Amniotic epithelial cell (primary cell): ENCODE measurements around the gene FBXO9.
"Not testable (repeated sequence)": the region's sequence is repeated elsewhere in the genome, so short reads cannot be mapped to it uniquely, and the experiment has no call there.

Experiments used
- DNase-seq: peaks from one replicate; pipeline ENCODE4 v3.0.0-alpha.2; 2010; ENCODE audit warnings: low read depth

Gene FBXO9

DNA sequence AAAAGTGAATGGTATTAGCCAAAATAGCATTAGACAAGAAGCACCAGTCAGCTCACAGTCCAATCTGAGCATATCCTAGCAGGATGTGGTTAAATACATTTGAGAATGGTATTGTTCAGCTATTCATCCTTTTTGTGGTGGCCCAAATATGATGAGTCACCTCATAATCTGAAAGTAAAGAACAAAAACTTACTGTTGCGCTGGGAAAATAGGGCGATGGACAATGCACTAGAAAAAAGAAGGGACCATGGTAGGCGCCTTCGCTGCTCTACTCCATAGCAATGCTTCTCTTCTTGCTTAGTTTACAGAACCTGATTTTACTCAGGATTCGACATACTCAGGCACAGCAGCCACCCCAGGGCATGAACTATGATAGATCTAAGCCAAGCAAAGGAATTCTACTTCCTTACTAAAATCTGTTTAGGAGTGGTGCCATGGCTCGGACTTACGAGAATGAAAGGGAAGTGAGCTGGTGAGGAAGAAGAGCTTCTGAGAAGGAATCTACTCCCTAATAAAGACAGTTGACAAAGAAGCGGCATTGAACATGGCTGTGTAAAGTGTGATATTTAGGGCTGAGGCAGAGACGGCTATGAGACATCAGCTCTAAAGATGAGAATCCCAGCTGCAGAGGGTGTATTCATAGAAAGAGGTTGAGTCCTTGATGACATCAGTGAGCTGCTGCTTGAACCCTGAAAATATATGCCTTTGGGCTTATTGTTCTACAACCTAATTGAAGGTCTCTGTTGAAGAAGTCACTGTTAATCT, 16.6 kb upstream of the FBXO9 start:
- DNase-seq, result peak; percentile 88

DNA sequence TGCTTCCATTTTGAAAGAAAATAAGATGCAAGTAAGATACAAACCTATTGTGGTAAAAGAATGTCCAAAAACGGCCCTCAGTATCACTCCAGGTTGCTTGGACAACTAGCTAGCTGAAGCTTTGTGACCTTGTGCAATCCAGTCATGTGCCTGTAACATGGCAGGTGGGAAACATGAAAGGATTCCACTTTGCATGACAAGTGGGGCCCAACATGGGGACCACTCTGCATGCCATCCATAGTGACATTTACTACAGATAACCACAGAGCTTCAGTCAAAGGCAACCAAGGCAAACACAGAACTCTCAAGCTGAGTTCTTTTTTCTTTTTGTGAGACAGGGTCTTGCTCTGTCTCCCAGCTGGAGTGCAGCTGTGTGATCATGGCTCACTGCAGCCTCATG, 15.8 kb upstream of the FBXO9 start:
- no peak for DNase-seq

DNA sequence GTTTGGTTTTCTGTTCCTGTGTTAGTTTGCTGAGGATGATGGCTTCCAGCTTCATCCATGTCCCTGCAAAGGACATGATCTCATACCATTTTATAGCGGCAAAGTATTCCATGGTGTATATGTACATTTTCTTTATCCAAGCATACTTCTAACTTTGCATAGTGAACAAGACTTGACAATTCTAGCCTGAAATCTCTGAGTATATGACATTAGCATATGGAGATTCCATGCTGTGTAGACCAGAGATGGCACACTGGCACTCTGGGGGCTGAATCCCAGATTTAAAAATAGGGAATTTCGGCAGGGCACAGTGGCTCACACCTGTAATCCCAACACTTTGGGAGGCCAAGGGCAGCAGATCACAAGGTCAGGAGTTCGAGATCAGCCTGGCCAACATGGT, 13.1 kb upstream of the FBXO9 start:
- DNase-seq, result not testable (repeated sequence)

GRCh38 chr6:53054532-53054931, 10.7 kb upstream of the FBXO9 start:
- DNase-seq, result no peak

GRCh38 chr6:53055873-53056272, 9.3 kb upstream of the FBXO9 start:
- DNase-seq, result peak; percentile 51

DNA sequence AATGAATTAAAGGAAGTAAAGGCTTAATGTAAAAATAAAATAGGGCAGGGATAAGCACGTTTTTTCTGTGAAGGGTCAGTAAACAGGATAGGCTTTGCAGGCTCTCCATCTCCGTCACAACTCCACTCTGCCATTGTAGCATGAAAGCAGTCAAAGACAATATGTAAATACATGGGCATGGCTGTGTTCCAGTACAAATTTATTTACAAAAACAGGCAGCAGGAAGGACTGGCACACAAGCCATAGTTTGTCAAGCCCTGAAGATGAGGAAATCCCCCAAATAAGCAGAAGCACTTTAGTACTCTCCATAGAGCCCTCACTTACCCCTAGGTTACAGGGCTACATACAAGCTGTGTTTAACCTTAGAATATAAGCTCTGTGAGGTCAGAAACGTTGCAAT, 8.9 kb upstream of the FBXO9 start:
- no peak for DNase-seq

- no peak for DNase-seq
Measured at GRCh38 chr6:53058388-53059195, 6.6 kb upstream of the FBXO9 start.

DNA sequence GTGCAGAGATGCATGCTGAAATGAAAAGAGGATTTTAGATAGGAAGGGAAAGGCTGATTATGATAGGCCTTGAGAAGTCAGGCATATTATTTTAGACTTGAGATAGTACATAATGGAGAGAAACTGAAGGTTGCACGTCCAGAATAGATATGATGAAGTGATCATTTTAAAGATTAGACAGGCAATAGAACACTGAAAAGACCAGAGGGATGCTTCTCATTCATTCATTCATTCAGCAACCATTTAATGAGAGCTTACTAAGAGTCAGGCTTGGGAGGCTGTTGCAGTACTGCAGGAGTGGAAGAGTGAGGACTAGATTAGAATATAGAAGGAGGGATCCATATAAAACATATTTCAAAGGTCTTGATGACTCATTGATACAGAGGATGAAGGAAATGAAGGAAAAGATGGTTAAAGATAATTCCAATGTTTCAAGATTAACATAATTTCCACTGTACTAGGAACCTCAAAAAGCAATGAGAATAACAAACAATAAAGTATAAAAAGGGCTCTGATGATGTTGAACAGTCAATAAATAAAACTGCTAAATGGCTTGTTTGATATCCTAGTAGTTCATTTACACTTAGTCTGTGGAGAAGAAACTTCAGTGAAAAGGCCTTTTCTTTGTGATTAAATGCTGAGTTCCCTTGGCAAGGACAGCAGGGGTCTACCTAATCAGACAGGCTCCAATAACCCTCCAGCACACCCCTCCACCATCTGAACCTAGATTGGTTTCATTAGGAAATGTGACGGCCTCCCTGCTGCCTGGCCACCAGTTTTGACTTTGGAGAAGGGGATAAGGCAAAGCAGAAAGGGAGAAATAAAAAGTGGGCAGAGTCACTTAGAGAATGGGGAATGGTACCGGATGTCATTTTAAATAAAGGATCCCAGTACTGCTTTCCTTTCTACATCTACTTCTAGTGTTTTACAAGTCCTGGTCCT, 5.3 kb upstream of the FBXO9 start:
- DNase-seq, result no peak

- no peak for DNase-seq
Measured at GRCh38 chr6:53062169-53062539, 3.0 kb upstream of the FBXO9 start.

- DNase-seq, result not testable (repeated sequence)
Measured at GRCh38 chr6:53064255-53064654, 949 bp upstream of the FBXO9 start.

DNA sequence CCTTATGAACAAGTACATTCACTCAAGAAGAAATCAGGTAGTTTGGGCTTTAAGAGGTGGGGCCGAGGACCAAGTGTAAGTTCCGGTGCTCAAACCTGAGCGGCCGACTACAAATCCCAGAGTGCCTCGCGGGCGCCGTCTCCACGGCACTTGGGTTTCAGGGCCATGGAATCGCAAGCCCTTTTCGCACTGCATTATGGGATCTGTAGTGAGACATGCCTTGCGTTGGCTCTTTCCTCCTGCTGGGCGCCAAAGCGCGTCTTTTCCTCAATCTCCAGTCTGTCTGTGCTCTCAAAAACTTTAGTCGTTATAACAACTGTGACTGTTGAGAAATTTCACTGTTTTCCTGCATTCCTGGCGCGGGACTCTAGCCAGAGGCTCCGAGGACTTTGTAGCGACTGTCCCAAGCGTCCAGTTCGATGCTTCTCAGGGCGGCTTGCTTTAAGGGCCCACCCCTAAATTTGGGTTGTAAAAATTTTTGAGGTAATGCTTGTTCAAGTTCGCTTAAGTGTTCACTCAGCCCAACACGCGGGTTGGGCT, 408 bp upstream of the FBXO9 start:
- DNase-seq, result peak; percentile 98

DNA sequence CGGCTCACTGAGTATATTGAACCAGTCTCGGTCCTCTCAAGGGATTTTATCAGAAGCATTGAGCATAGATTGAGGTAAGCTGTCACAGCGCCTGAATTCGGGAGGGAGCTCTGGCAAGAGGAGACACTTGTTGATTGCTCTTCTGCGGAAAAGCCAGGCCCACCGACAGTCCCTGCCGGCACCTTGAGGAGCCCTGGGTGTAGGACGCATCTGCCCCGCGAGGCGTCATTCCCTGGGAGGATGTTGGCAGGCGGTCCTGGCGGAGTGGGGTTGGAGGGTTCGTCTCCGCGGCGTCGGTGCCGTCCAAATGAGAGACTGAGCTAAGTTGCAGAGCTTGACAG, 843 bp downstream of the FBXO9 start:
- DNase-seq, result peak; percentile 16

- peak; percentile 37 for DNase-seq
Measured at GRCh38 chr6:53066874-53067706, 1.9 kb downstream of the FBXO9 start.

DNA sequence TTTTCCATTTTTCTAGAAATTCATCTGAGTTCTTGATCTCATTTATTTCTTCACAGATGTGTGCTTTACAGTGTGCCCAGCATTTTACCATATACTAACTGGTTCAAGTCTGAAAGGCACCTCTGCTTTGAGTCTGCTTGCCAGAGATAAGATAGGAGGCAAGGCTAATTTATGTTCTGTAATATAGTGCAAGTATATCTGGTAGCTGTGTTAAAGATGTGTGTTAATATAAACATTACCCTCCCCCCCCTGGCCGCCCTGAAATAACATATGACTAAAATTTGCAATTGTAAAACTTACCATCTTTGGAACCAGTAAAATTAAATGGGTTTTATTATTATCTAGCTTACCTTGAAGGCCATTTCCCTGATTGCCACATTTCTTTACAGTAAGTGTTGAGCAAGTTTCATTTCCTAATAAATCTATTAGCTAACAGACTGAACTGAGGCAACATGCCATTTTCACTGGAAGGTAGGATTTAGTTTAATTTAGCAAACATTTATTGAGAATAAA, 2.7 kb downstream of the FBXO9 start:
- DNase-seq, result peak; percentile 64

DNA sequence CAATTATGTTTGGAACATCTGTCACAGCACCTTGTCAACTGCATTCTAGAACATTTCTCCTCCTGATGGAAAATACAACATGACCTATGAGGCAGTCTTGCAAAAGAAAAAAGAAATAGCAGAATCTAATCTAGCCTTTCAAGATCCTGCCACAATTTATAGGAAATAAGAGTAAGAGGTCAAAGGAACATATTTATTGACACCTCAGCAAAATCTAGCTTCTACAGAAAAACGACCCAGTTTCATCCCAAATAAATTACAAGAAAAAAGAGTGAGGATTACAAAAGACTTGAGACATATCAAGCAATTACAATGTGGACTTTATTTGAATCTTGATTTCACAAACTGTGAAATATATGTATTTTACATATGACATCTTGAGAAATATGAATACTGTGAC, 4.2 kb downstream of the FBXO9 start:
- DNase-seq, result no peak

GRCh38 chr6:53070806-53071205, 5.6 kb downstream of the FBXO9 start:
- DNase-seq, result no peak

- no peak for DNase-seq
Measured at GRCh38 chr6:53074347-53074746, 9.1 kb downstream of the FBXO9 start.

DNA sequence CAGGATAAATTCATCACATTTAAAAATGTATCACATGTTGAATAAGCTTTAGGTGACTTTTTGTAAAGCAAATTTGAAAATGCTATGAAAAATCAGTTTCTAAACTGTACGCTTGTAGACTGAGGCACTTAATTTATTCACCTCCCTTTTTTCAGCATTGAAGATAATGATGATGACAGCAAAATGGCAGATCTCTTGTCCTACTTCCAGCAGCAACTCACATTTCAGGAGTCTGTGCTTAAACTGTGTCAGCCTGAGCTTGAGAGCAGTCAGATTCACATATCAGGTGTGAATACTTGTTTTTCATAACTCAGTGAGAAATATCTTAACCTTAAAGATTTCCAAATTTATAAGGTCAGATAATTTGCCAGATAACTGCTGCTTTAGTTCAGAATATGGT, 15.6 kb downstream of the FBXO9 start:
- no peak for DNase-seq

DNA sequence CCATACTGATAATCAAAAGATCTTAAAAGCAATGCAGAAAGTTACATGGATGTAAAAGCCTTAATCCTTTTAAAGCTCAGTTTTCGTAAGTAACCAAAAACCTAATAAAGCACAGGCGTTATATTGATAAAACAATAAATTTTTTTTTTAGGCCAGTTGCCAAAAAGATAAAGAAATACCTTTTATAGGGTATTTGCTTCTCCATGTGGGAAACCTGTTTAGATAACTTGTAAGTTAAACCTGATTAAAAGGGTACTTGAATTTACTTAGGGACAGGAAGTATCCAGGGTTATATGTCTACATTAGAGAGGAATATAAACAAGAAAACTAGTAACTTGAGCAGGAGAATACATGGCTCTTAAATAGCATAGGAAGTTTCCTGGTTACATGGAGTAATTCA, 21.1 kb downstream of the FBXO9 start:
- DNase-seq, result no peak

- no peak for DNase-seq
Measured at GRCh38 chr6:53089948-53090347, 24.7 kb downstream of the FBXO9 start.

- peak; percentile 31 for DNase-seq
Measured at GRCh38 chr6:53090576-53090975, 25.4 kb downstream of the FBXO9 start.
